CD1c-positive myeloid dendritic cell (primary cell): Measurements from ENCODE around the gene TMEM8B.

Source experiments
- DNase-seq: peaks from one replicate; pipeline ENCODE4 v3.0.0-alpha.2; 2016; ENCODE audit errors: extremely low spot score

The TMEM8B gene

GRCh38 chr9:35810122-35810521 is 18.9 kb upstream of the TMEM8B start:
- no peak for DNase-seq

- no peak for DNase-seq
Observed at GRCh38 chr9:35811381-35812024, 17.5 kb upstream of the TMEM8B start.

GRCh38 chr9:35812025-35812602 is 16.9 kb upstream of the TMEM8B start, which contains the start of gene SPAG8:
TSS of gene SPAG8 (minus strand) at chr9:35812262. CDS start at chr9:35812147, 115 bp downstream.
- DNase-seq: peak; percentile 95

GRCh38 chr9:35813434-35814105 is 15.5 kb upstream of the TMEM8B start:
- DNase-seq: no peak

DNA sequence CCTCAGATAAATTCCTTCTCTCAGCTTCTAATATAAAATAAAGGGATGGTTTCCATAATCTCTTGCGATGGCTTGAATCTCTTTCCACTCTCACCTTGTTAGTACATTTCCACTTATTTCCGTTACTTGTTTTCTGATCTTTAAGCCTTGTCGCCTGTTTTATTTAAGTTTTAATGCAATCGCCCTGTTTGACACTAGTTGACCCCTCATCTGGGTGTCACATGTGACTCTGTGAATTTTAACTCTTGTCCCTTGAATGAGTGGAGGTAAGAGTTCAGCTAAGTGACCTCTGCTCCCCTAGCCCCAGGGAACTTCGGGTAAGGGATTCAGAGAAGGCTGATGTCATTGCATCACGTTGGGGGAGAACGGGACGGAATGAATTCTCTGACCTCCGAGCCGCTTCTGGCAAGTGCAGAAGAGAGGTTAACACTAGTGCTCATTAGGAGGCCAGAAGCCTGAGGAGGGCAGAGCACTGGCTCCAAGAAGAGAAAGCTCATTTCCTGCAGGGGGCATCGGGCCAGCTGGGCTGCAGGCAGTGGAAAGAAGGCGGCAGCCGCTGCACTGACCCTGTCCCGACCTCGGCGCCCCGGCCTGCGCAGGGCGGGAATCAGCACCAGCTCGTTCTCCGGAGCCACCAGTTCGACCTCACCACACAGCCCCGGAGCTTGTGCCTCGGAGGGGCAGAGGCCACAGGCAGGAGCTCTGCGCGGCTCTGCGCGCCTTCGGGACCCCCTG is 14.8 kb upstream of the TMEM8B start:
- peak; percentile 54 for DNase-seq

GRCh38 chr9:35814841-35815543 is 14.0 kb upstream of the TMEM8B start, which contains the start of gene HINT2:
TSS of gene HINT2 (minus strand) at chr9:35815042. CDS start at chr9:35814979, 63 bp downstream.
- peak; percentile 98 for DNase-seq

DNA sequence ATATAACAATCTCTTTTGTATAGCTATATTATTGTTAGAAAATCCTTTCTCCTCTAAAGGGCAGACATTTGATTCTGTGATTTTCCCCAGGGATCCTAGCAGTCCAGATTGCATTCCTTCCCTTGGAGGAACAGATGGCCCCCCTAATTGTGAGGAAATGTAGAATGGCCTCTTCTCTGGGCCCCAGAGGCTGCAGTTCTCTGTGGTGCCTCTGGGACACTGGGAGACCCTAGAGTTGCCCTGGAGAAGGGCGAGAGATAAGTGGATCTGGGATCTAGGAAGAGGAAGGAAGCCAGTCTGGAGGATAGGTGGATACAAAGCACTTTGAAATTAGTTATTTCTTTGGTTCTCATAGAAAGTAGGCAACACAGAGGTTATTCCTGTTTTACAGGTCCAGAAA is 12.3 kb upstream of the TMEM8B start:
- no peak for DNase-seq

DNA sequence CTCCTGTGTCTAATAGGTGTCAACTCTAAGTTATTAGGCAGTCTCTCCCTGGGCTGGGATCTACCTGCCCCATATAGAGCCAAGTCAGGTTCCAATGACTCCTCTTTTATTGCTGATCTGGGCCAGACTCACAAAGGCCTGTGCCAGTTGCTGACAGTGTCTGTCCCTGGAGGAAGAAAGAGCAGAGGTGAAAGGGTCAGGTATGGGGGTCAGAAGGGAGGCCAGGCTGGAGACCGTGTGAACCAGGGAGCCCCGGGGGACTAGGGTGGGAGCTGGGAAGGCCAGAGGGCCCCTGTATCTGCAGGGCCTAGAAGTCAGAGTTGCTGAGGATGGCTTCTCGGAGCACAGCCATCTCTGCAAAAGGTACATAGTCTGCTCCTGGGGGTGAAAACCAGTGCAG is 10.7 kb upstream of the TMEM8B start:
- no peak for DNase-seq

GRCh38 chr9:35820076-35820475 is 9.0 kb upstream of the TMEM8B start:
- DNase-seq: no peak

- no peak for DNase-seq
Observed at GRCh38 chr9:35822926-35823325, 6.1 kb upstream of the TMEM8B start.

- peak; percentile 68 for DNase-seq
Observed at GRCh38 chr9:35826071-35826701, 2.8 kb upstream of the TMEM8B start.

DNA sequence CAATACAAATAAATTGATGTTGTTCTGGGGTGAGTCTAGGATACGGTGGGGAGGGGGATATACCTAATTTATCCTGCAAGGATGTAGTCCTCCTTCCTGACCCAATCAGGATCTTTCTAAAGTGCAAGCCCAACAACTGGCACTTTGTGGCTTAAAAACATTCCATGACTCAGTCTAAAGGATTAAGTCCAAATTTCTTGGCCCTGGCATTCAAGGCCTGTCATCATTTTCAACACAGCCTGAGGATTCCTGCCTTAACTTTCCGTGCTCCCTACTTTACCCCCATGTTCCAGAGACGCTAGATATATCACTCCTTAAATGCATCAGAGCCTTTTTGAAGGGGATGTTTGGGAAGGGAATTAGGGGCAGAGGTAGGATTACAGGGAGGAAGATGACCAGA is 1.5 kb upstream of the TMEM8B start:
- DNase-seq: no peak

GRCh38 chr9:35828716-35829083 is 328 bp upstream of the TMEM8B start, which contains the start of gene FAM221B:
TSS of gene FAM221B (minus strand) at chr9:35828732. CDS start at chr9:35826161, 2,571 bp downstream.
- DNase-seq: peak; percentile 19

DNA sequence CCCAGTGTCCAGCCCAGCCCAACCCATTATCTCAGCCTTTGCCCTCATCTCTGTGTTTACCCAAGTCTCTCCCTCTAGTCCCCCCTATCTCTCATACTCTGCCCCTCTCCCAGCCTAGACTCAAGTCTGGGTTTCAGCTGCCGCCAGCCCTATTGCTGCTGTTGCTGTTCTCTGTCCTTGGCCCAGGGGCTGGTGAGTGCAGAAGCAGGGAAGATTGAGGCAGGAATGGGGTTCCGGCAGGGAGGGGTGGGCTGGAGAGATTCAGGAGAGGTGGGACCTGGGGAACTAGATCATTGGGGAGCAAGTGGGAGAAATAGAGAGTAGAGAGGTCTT is 702 bp downstream of the TMEM8B start:
- DNase-seq: no peak

GRCh38 chr9:35831040-35831439 is 2.0 kb downstream of the TMEM8B start:
- no peak for DNase-seq

GRCh38 chr9:35832814-35833213 is 3.8 kb downstream of the TMEM8B start:
- DNase-seq: no peak

DNA sequence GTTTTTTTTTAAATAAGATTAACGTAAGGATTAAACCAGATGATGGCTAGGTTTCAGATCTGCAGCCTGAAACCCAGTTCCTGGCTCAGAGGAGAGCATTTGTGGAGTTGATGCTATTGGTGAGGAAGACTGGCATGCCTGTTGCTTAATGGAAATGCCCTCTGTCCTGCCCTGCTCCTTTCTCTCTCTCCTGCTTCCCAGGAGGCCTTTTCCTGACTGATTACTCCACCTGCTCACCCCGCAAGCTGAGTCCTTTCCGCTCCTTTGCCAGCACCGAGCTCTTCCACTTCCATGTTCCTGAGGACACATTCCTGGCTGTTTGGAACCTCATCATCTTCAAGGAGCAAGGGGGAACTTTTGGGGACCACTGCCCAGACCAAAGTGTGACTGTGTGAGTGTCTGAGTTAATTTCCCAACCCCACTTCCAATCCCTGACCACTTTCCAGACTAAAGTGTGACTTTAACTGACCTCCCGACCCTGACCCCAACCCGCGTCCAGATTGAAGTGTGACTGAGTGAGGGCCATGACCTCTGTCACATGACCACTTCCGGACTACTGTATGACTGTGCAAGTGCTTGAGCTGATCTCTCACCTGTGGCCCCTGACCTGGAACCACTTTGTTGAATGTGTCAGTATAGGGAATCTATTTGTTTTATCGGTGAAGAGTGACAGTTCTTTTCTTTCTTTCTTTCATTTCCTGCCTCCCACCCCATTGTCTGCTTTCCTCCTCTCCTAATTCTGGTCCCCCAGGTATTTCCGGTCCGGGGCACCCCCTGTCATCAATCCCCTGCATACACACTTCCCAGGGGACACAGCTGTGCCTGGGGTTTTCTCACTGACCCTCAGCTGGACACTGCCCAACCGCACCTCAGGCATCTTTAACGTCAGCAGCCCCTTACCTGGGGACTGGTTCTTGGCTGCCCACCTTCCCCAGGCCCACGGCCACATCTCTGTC is 5.5 kb downstream of the TMEM8B start:
- DNase-seq: no peak

- no peak for DNase-seq
Observed at GRCh38 chr9:35835216-35835632, 6.2 kb downstream of the TMEM8B start.

- DNase-seq: no peak
Observed at GRCh38 chr9:35835766-35836165, 6.7 kb downstream of the TMEM8B start.

DNA sequence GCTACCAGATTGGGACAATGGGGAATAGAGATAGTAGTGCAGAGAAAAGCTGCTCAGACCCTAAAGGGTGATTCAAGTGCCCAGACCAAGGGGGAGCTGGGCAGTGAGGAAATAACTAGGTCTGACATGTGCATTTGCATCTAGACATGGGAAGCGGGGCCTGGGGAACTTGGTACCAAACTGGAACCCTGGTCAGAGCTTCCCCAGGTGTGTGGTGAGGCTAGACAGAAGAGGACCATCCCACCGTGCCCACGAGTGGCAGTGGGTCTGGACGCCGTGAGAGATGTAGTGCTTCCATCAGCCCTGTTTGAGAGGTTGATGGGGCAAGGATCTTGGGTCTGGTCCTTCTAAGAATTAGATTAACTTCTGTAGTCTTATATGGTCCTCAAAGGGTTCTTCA is 7.6 kb downstream of the TMEM8B start:
- no peak for DNase-seq
